ENCODE data around the gene CDCA5. TPM values are rescaled to one million over a fixed set of nuclear protein-coding genes. Genes with fewer than 3 reads are reported as not detected.

CDCA5 gene
- total and polyA plus RNA-seq, 4 donors = 1.8 to 2.7 (median 2.2) TPM

GRCh38 chr11:65086809-65087208 lies 3.0 kb upstream of the CDCA5 start:
- Histone ChIP-seq H3K27ac (ENCODE audit: low read depth in 1 of 2, low read length in 1 of 2) (no peak overlapping the region), H3K36me3 (ENCODE audit: control insufficient read depth in 4 of 4, insufficient read depth in 4 of 4, low read length in 4 of 4) (peaks cover 4 to 41% (median 16%) of the 10 kb centered on the region in 4 donors), H3K9me3 (ENCODE audit: control insufficient read depth in 4 of 4, insufficient read depth in 3 of 4, low read length in 3 of 4) (no peaks in the 10 kb centered on the region), H3K4me3 (no peak overlapping the region), H3K9ac (ENCODE audit: insufficient read depth in 1 of 2, low read length in 2 of 2) (no peak overlapping the region), H3K27me3 (ENCODE audit: control insufficient read depth in 3 of 3, insufficient read depth in 3 of 3, low read length in 2 of 3) (no peaks in the 10 kb centered on the region), H3K4me1 (ENCODE audit: control insufficient read depth in 5 of 5, insufficient read depth in 5 of 5, low read length in 5 of 5) (peaks cover 0 to 22% (median 8%) of the 10 kb centered on the region in 5 donors)
- DNase-seq (no peak), ATAC-seq (ENCODE audit: insufficient read depth, low FRiP score) (no peak)
- TF ChIP-seq CTCF (IDR thresholded peaks at IDR 0.05; ENCODE audit: control extremely low read depth, extremely low read depth) = no peak
- WGBS, 2 donors = 93 to 94% methylated on average over 9 of the region's 9 CpGs

GRCh38 chr11:65085446-65085845 lies 1.6 kb upstream of the CDCA5 start:
- DNase-seq = no peak
- Histone ChIP-seq H3K27ac (ENCODE audit: low read depth in 1 of 2, low read length in 1 of 2) (no peak overlapping the region), H3K9ac (ENCODE audit: insufficient read depth in 1 of 2, low read length in 2 of 2) (no peak overlapping the region), H3K4me3 (no peak overlapping the region), H3K36me3 (ENCODE audit: control insufficient read depth in 4 of 4, insufficient read depth in 4 of 4, low read length in 4 of 4) (peaks cover 4 to 39% (median 17%) of the 10 kb centered on the region in 4 donors), H3K4me1 (ENCODE audit: control insufficient read depth in 5 of 5, insufficient read depth in 5 of 5, low read length in 5 of 5) (peaks cover 0 to 22% (median 8%) of the 10 kb centered on the region in 5 donors), H3K9me3 (ENCODE audit: control insufficient read depth in 4 of 4, insufficient read depth in 3 of 4, low read length in 3 of 4) (no peaks in the 10 kb centered on the region), H3K27me3 (ENCODE audit: control insufficient read depth in 3 of 3, insufficient read depth in 3 of 3, low read length in 2 of 3) (no peaks in the 10 kb centered on the region)
- ATAC-seq (ENCODE audit: insufficient read depth, low FRiP score) = no peak
- 87 to 91% methylated on average over 4 of the region's 4 CpGs for WGBS, 2 donors
- no peak for TF ChIP-seq CTCF (IDR thresholded peaks at IDR 0.05; ENCODE audit: control extremely low read depth, extremely low read depth)

GRCh38 chr11:65084598-65085375 lies 947 bp upstream of the CDCA5 start:
- Histone ChIP-seq H3K27me3 (ENCODE audit: control insufficient read depth in 3 of 3, insufficient read depth in 3 of 3, low read length in 2 of 3) (no peaks in the 10 kb centered on the region), H3K36me3 (ENCODE audit: control insufficient read depth in 4 of 4, insufficient read depth in 4 of 4, low read length in 4 of 4) (peaks cover 4 to 39% (median 17%) of the 10 kb centered on the region in 4 donors), H3K27ac (ENCODE audit: low read depth in 1 of 2, low read length in 1 of 2) (peak overlapping the region; percentile 58 to 73), H3K4me1 (ENCODE audit: control insufficient read depth in 5 of 5, insufficient read depth in 5 of 5, low read length in 5 of 5) (peaks cover 0 to 22% (median 8%) of the 10 kb centered on the region in 5 donors), H3K9ac (ENCODE audit: insufficient read depth in 1 of 2, low read length in 2 of 2) (peak overlapping the region; percentile 69 to 92), H3K9me3 (ENCODE audit: control insufficient read depth in 4 of 4, insufficient read depth in 3 of 4, low read length in 3 of 4) (no peaks in the 10 kb centered on the region), H3K4me3 (peak overlapping the region; percentile 82)
- WGBS, 2 donors = 46 to 50% methylated on average over 23 of the region's 23 CpGs
- TF ChIP-seq CTCF (IDR thresholded peaks at IDR 0.05; ENCODE audit: control extremely low read depth, extremely low read depth) = no peak
- no peak for DNase-seq
- no peak for ATAC-seq (ENCODE audit: insufficient read depth, low FRiP score)
